Nephron (organoid): ENCODE measurements around the gene PATZ1.
A peak's percentile ranks its signal among the peaks of the same experiment; 100 is the strongest.

Source experiments
- H3K27ac Mint-ChIP-seq, 3 experiments: 2 replicates each; pipeline ENCODE4 v1.8.0; 2020; ENCODE audit warnings: mixed read lengths in 3 of 3, mild to moderate bottlenecking in 2 of 3, moderate library complexity in 1 of 3
- H3K27me3 Mint-ChIP-seq: 2 replicates; pipeline ENCODE4 v1.8.0; 2021; ENCODE audit warnings: low read depth, mild to moderate bottlenecking, moderate library complexity, mixed read lengths
- H3K36me3 Mint-ChIP-seq: 2 replicates; pipeline ENCODE4 v1.8.0; 2020; ENCODE audit warnings: low read depth, mixed read lengths
- H3K4me1 Mint-ChIP-seq: 2 replicates; pipeline ENCODE4 v1.8.0; 2020; ENCODE audit warnings: mixed read lengths
- H3K4me3 Mint-ChIP-seq, 3 experiments: 2 replicates each; pipeline ENCODE4 v1.8.0; 2020; ENCODE audit warnings: mild to moderate bottlenecking in 3 of 3, mixed read lengths in 3 of 3, moderate library complexity in 2 of 3
- H3K9me3 Mint-ChIP-seq: 2 replicates; pipeline ENCODE4 v1.8.0; 2020; ENCODE audit warnings: mixed read lengths
- TF ChIP-seq, protein P1 (sequence below), 3 experiments: fragments of 200-600 bp; sonication (generic); IDR thresholded peaks; one replicate each; pipeline ENCODE4 v1.5.0; 2021; ENCODE audit warnings: antibody characterized with exemption in 3 of 3; ENCODE audit not compliant: unreplicated experiment in 3 of 3

PATZ1 gene

DNA sequence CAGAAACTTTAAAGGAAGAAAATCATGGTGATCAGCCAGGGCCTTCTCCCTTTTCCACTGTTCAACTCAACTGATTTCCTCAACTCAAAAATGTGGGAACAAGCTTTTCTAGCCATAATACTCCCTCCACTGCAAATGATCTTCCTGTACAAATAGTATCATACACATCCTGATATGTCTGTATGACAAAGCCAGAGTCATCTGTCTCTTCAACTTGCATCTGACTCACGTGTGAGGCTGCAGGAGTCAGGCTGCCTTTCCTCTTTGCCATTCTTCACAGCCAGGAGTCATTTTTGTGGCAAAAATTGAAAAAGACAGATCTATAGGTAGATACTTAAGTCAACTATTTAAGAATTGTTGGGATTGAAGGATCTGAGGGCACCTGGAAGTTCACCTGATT is 13.3 kb downstream of the PATZ1 start:
- Mint-ChIP-seq H3K36me3 (peaks cover 84% of the 10 kb centered on the region), H3K27ac (peak overlapping the region in 1 of 3 experiments; percentile 6), H3K4me3 (no peak overlapping the region), H3K27me3 (no peaks in the 10 kb centered on the region), H3K9me3 (no peaks in the 10 kb centered on the region), H3K4me1 (peaks cover 45% of the 10 kb centered on the region)
- TF ChIP-seq, protein P1, sequence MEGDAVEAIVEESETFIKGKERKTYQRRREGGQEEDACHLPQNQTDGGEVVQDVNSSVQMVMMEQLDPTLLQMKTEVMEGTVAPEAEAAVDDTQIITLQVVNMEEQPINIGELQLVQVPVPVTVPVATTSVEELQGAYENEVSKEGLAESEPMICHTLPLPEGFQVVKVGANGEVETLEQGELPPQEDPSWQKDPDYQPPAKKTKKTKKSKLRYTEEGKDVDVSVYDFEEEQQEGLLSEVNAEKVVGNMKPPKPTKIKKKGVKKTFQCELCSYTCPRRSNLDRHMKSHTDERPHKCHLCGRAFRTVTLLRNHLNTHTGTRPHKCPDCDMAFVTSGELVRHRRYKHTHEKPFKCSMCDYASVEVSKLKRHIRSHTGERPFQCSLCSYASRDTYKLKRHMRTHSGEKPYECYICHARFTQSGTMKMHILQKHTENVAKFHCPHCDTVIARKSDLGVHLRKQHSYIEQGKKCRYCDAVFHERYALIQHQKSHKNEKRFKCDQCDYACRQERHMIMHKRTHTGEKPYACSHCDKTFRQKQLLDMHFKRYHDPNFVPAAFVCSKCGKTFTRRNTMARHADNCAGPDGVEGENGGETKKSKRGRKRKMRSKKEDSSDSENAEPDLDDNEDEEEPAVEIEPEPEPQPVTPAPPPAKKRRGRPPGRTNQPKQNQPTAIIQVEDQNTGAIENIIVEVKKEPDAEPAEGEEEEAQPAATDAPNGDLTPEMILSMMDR (IDR thresholded peaks at IDR 0.05; ENCODE audit: unreplicated experiment in 3 of 3): no peak

GRCh38 chr22:31332010-31332409 is 14.1 kb downstream of the PATZ1 start:
- Mint-ChIP-seq H3K27me3 (no peaks in the 10 kb centered on the region), H3K4me3 (no peak overlapping the region), H3K4me1 (peaks cover 45% of the 10 kb centered on the region), H3K27ac (peak overlapping the region in 1 of 3 experiments; percentile 17), H3K9me3 (no peaks in the 10 kb centered on the region), H3K36me3 (peaks cover 83% of the 10 kb centered on the region)
- TF ChIP-seq, protein P1 (IDR thresholded peaks at IDR 0.05; ENCODE audit: unreplicated experiment in 3 of 3): no peak

GRCh38 chr22:31329453-31330215 is 16.5 kb downstream of the PATZ1 start:
- Mint-ChIP-seq H3K36me3 (peaks cover 88% of the 10 kb centered on the region), H3K27ac (peak overlapping the region in 1 of 3 experiments; percentile 43), H3K4me1 (peaks cover 38% of the 10 kb centered on the region), H3K27me3 (no peaks in the 10 kb centered on the region), H3K9me3 (no peaks in the 10 kb centered on the region), H3K4me3 (no peak overlapping the region)
- TF ChIP-seq, protein P1 (IDR thresholded peaks at IDR 0.05; ENCODE audit: unreplicated experiment in 3 of 3): no peak

GRCh38 chr22:31329029-31329428 is 17.1 kb downstream of the PATZ1 start:
- no peak overlapping the region for H3K27ac Mint-ChIP-seq
- H3K36me3 Mint-ChIP-seq: peaks cover 85% of the 10 kb centered on the region
- no peaks in the 10 kb centered on the region for H3K9me3 Mint-ChIP-seq
- H3K27me3 Mint-ChIP-seq: no peaks in the 10 kb centered on the region
- H3K4me3 Mint-ChIP-seq: no peak overlapping the region
- peaks cover 32% of the 10 kb centered on the region for H3K4me1 Mint-ChIP-seq
- TF ChIP-seq, protein P1 (IDR thresholded peaks at IDR 0.05; ENCODE audit: unreplicated experiment in 3 of 3): no peak

GRCh38 chr22:31328544-31328960 is 17.6 kb downstream of the PATZ1 start:
- no peak overlapping the region for H3K27ac Mint-ChIP-seq
- H3K4me3 Mint-ChIP-seq: no peak overlapping the region
- peaks cover 28% of the 10 kb centered on the region for H3K4me1 Mint-ChIP-seq
- no peaks in the 10 kb centered on the region for H3K27me3 Mint-ChIP-seq
- peaks cover 81% of the 10 kb centered on the region for H3K36me3 Mint-ChIP-seq
- TF ChIP-seq, protein P1 (IDR thresholded peaks at IDR 0.05; ENCODE audit: unreplicated experiment in 3 of 3): no peak
- no peaks in the 10 kb centered on the region for H3K9me3 Mint-ChIP-seq
